ENCODE data around the gene UBE2O.

- TF ChIP-seq, protein P1, sequence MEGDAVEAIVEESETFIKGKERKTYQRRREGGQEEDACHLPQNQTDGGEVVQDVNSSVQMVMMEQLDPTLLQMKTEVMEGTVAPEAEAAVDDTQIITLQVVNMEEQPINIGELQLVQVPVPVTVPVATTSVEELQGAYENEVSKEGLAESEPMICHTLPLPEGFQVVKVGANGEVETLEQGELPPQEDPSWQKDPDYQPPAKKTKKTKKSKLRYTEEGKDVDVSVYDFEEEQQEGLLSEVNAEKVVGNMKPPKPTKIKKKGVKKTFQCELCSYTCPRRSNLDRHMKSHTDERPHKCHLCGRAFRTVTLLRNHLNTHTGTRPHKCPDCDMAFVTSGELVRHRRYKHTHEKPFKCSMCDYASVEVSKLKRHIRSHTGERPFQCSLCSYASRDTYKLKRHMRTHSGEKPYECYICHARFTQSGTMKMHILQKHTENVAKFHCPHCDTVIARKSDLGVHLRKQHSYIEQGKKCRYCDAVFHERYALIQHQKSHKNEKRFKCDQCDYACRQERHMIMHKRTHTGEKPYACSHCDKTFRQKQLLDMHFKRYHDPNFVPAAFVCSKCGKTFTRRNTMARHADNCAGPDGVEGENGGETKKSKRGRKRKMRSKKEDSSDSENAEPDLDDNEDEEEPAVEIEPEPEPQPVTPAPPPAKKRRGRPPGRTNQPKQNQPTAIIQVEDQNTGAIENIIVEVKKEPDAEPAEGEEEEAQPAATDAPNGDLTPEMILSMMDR (IDR thresholded peaks at IDR 0.05) = no peak
- TF ChIP-seq POLR2A (IDR thresholded peaks at IDR 0.05) = no peak
Measured at GRCh38 chr17:76420356-76421043, 32.5 kb downstream of the UBE2O start.

Measured in lower leg skin (tissue), 3 donors.